HEK293 (cell line): Measurements from ENCODE around the gene ITK.

Experiments used
- BCL11A ChIP-seq: fragments of 450-650 bp; formaldehyde crosslinking; IDR thresholded peaks from 2 replicates; pipeline ENCODE4 v1.5.1; 2016; ENCODE audit warnings: low read depth, missing biosample characterization, missing genetic modification characterization
- CTCF ChIP-seq: fragments of 450-650 bp; formaldehyde crosslinking; IDR thresholded peaks from 2 replicates; pipeline ENCODE4 v1.5.1; 2016; ENCODE audit warnings: missing biosample characterization, missing genetic modification characterization
- PRDM4 ChIP-seq: fragments of 450-650 bp; formaldehyde crosslinking; IDR thresholded peaks from 2 replicates; pipeline ENCODE4 v1.5.1; 2017; ENCODE audit warnings: missing biosample characterization, missing genetic modification characterization
- RBAK ChIP-seq: fragments of 450-650 bp; formaldehyde crosslinking; IDR thresholded peaks from 2 replicates; pipeline ENCODE4 v1.5.1; 2016; ENCODE audit warnings: missing biosample characterization, missing genetic modification characterization
- REPIN1 ChIP-seq: fragments of 450-650 bp; formaldehyde crosslinking; IDR thresholded peaks from 2 replicates; pipeline ENCODE4 v1.5.1; 2017; ENCODE audit warnings: missing biosample characterization, missing genetic modification characterization, low read depth
- ZBTB8A ChIP-seq: fragments of 450-650 bp; formaldehyde crosslinking; IDR thresholded peaks from 2 replicates; pipeline ENCODE4 v1.5.1; 2016; ENCODE audit warnings: missing biosample characterization, missing genetic modification characterization
- ZFP41 ChIP-seq: fragments of 450-650 bp; formaldehyde crosslinking; IDR thresholded peaks from 2 replicates; pipeline ENCODE4 v1.5.1; 2016; ENCODE audit warnings: missing biosample characterization, missing genetic modification characterization, borderline replicate concordance
- ZNF133 ChIP-seq: fragments of 450-650 bp; formaldehyde crosslinking; IDR thresholded peaks from 2 replicates; pipeline ENCODE4 v1.5.1; 2016; ENCODE audit warnings: missing biosample characterization, missing genetic modification characterization
- ZNF174 ChIP-seq: fragments of 450-650 bp; formaldehyde crosslinking; IDR thresholded peaks from 2 replicates; pipeline ENCODE4 v1.5.0; 2017; ENCODE audit warnings: missing biosample characterization, mild to moderate bottlenecking, missing genetic modification characterization
- ZNF184 ChIP-seq: fragments of 450-650 bp; IDR thresholded peaks from 2 replicates; pipeline ENCODE4 v1.5.1; 2018; ENCODE audit warnings: missing biosample characterization, mild to moderate bottlenecking, missing genetic modification characterization
- ZNF202 ChIP-seq: fragments of 450-650 bp; formaldehyde crosslinking; IDR thresholded peaks from 2 replicates; pipeline ENCODE4 v1.5.1; 2016; ENCODE audit warnings: missing biosample characterization, missing genetic modification characterization, borderline replicate concordance
- ZNF211 ChIP-seq: fragments of 450-650 bp; formaldehyde crosslinking; IDR thresholded peaks from 2 replicates; pipeline ENCODE4 v1.5.1; 2016; ENCODE audit warnings: low read depth, missing biosample characterization, missing genetic modification characterization
- ZNF302 ChIP-seq: fragments of 450-650 bp; formaldehyde crosslinking; IDR thresholded peaks from 2 replicates; pipeline ENCODE4 v1.5.1; 2016; ENCODE audit warnings: missing biosample characterization, missing genetic modification characterization, low read depth
- ZNF311 ChIP-seq: fragments of 450-650 bp; formaldehyde crosslinking; IDR thresholded peaks from 2 replicates; pipeline ENCODE4 v1.5.1; 2017; ENCODE audit warnings: missing biosample characterization, missing genetic modification characterization, borderline replicate concordance
- ZNF391 ChIP-seq: fragments of 450-650 bp; formaldehyde crosslinking; IDR thresholded peaks from 2 replicates; pipeline ENCODE4 v1.5.1; 2016; ENCODE audit warnings: low read depth, missing biosample characterization, missing genetic modification characterization, borderline replicate concordance
- ZNF433 ChIP-seq: fragments of 450-650 bp; formaldehyde crosslinking; IDR thresholded peaks from 2 replicates; pipeline ENCODE4 v1.5.1; 2016; ENCODE audit warnings: missing biosample characterization, missing genetic modification characterization, low read depth
- ZNF580 ChIP-seq: fragments of 450-650 bp; formaldehyde crosslinking; IDR thresholded peaks from 2 replicates; pipeline ENCODE4 v1.5.1; 2016; ENCODE audit warnings: missing biosample characterization, missing genetic modification characterization
- ZNF645 ChIP-seq: fragments of 450-650 bp; formaldehyde crosslinking; IDR thresholded peaks from 2 replicates; pipeline ENCODE4; 2016; ENCODE audit warnings: missing biosample characterization, missing genetic modification characterization
- ZNF707 ChIP-seq: fragments of 450-650 bp; formaldehyde crosslinking; IDR thresholded peaks from 2 replicates; pipeline ENCODE4 v1.5.1; 2016; ENCODE audit warnings: missing biosample characterization, missing genetic modification characterization
- ZNF837 ChIP-seq: fragments of 450-650 bp; formaldehyde crosslinking; IDR thresholded peaks from 2 replicates; pipeline ENCODE4 v1.5.1; 2016; ENCODE audit warnings: missing biosample characterization, missing genetic modification characterization
- ZSCAN16 ChIP-seq: fragments of 450-650 bp; formaldehyde crosslinking; IDR thresholded peaks from 2 replicates; pipeline ENCODE4 v1.5.1; 2016; ENCODE audit warnings: missing biosample characterization, missing genetic modification characterization
- TF ChIP-seq, protein P1 (sequence below): fragments of 450-650 bp; formaldehyde crosslinking; IDR thresholded peaks from 2 replicates; pipeline ENCODE4 v1.5.1; 2016; ENCODE audit warnings: missing biosample characterization, missing genetic modification characterization
- TF ChIP-seq, protein P2 (sequence below): fragments of 450-650 bp; formaldehyde crosslinking; IDR thresholded peaks from 2 replicates; pipeline ENCODE4 v1.5.1; 2016; ENCODE audit warnings: missing biosample characterization, missing genetic modification characterization
- TF ChIP-seq, protein P3 (sequence below): fragments of 450-650 bp; formaldehyde crosslinking; IDR thresholded peaks from 2 replicates; pipeline ENCODE4 v1.5.1; 2017; ENCODE audit warnings: missing biosample characterization, missing genetic modification characterization

The ITK gene

GRCh38 chr5:157142317-157143126, 38.1 kb upstream of the ITK start, which contains the start of gene MED7 (continued):
- TF ChIP-seq, protein P1, sequence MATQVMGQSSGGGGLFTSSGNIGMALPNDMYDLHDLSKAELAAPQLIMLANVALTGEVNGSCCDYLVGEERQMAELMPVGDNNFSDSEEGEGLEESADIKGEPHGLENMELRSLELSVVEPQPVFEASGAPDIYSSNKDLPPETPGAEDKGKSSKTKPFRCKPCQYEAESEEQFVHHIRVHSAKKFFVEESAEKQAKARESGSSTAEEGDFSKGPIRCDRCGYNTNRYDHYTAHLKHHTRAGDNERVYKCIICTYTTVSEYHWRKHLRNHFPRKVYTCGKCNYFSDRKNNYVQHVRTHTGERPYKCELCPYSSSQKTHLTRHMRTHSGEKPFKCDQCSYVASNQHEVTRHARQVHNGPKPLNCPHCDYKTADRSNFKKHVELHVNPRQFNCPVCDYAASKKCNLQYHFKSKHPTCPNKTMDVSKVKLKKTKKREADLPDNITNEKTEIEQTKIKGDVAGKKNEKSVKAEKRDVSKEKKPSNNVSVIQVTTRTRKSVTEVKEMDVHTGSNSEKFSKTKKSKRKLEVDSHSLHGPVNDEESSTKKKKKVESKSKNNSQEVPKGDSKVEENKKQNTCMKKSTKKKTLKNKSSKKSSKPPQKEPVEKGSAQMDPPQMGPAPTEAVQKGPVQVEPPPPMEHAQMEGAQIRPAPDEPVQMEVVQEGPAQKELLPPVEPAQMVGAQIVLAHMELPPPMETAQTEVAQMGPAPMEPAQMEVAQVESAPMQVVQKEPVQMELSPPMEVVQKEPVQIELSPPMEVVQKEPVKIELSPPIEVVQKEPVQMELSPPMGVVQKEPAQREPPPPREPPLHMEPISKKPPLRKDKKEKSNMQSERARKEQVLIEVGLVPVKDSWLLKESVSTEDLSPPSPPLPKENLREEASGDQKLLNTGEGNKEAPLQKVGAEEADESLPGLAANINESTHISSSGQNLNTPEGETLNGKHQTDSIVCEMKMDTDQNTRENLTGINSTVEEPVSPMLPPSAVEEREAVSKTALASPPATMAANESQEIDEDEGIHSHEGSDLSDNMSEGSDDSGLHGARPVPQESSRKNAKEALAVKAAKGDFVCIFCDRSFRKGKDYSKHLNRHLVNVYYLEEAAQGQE (tag by site-specific recombination), result no peak
- TF ChIP-seq ZNF433 (tag by site-specific recombination) (no peak), REPIN1 (tag by site-specific recombination) (no peak), ZNF391 (tag by site-specific recombination) (no peak), PRDM4 (tag by site-specific recombination) (no peak; the same call in 1 of the 2 replicates), ZNF211 (tag by site-specific recombination) (no peak), RBAK (tag by site-specific recombination) (no peak), ZNF184 (no peak), ZNF837 (no peak), ZNF174 (no peak), ZNF202 (no peak), ZNF645 (tag by site-specific recombination) (no peak), ZBTB8A (tag by site-specific recombination) (0 out of 2 replicates have a peak, but pooled peaks have one; percentile 6), CTCF (tag by site-specific recombination) (no peak), BCL11A (no peak), ZSCAN16 (tag by site-specific recombination) (no peak), ZNF580 (tag by site-specific recombination) (peak; percentile 97), ZFP41 (tag by site-specific recombination) (no peak), ZNF302 (tag by site-specific recombination) (no peak), ZNF311 (tag by site-specific recombination) (no peak), ZNF133 (tag by site-specific recombination) (no peak), ZNF707 (no peak)
- TF ChIP-seq, protein P2, sequence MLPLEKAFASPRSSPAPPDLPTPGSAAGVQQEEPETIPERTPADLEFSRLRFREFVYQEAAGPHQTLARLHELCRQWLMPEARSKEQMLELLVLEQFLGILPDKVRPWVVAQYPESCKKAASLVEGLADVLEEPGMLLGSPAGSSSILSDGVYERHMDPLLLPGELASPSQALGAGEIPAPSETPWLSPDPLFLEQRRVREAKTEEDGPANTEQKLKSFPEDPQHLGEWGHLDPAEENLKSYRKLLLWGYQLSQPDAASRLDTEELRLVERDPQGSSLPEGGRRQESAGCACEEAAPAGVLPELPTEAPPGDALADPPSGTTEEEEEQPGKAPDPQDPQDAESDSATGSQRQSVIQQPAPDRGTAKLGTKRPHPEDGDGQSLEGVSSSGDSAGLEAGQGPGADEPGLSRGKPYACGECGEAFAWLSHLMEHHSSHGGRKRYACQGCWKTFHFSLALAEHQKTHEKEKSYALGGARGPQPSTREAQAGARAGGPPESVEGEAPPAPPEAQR (tag by site-specific recombination), result no peak
- TF ChIP-seq, protein P3, sequence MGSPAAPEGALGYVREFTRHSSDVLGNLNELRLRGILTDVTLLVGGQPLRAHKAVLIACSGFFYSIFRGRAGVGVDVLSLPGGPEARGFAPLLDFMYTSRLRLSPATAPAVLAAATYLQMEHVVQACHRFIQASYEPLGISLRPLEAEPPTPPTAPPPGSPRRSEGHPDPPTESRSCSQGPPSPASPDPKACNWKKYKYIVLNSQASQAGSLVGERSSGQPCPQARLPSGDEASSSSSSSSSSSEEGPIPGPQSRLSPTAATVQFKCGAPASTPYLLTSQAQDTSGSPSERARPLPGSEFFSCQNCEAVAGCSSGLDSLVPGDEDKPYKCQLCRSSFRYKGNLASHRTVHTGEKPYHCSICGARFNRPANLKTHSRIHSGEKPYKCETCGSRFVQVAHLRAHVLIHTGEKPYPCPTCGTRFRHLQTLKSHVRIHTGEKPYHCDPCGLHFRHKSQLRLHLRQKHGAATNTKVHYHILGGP (tag by site-specific recombination), result no peak
